PC-9 (cell line): ENCODE data around the gene KBTBD13. TPM values are rescaled to one million over a fixed set of nuclear protein-coding genes. Genes with fewer than 3 reads are reported as not detected.

Experiments used
- BruUV-seq: library from RNA; stranded (reverse); fragments of 400-500 nt; replicated peaks from 2 replicates; lab custom pipeline; 2021; lab: Mats Ljungman, UMichigan
- CTCF ChIA-PET: fragments of 300-600 bp; sonication (Branson Sonifier 250); formaldehyde crosslinking; loops from one replicate; lab custom pipeline; 2022; ENCODE audit warnings: antibody characterized with exemption; lab: Charles Lee
- POLR2A ChIA-PET: fragments of 300-600 bp; sonication (Branson Sonifier 250); formaldehyde crosslinking; loops from one replicate; lab custom pipeline; 2022; ENCODE audit warnings: antibody characterized with exemption; ENCODE audit not compliant: unreplicated experiment; lab: Charles Lee
- DNase-seq, 2 experiments: peaks; one replicate each; pipeline versions ENCODE4 v3.0.0 to v3.0.0-alpha.2; 2015 to 2022; ENCODE audit warnings: mixed read lengths in 1 of 2
- H2AFZ ChIP-seq: fragments of 200-600 bp; sonication (generic); 2 replicates; pipeline ENCODE4 v1.8.1; 2017; ENCODE audit warnings: antibody characterized with exemption
- H3F3A ChIP-seq: fragments of 200-600 bp; sonication (generic); 2 replicates; pipeline ENCODE4 v1.8.1; 2017; ENCODE audit warnings: antibody characterized with exemption, mild to moderate bottlenecking, low read depth; ENCODE audit not compliant: insufficient read depth
- H3K27ac ChIP-seq: fragments of 200-600 bp; sonication (generic); 2 replicates; pipeline ENCODE4 v1.6.1; 2016; ENCODE audit warnings: mixed run types
- H3K27me3 ChIP-seq: fragments of 200-600 bp; sonication (generic); 2 replicates; pipeline ENCODE4 v1.6.1; 2016; ENCODE audit warnings: low read depth, mixed run types; ENCODE audit not compliant: insufficient read depth
- H3K36me3 ChIP-seq: fragments of 200-600 bp; sonication (generic); 2 replicates; pipeline ENCODE4 v1.6.1; 2016; ENCODE audit warnings: low read depth, mixed run types
- H3K4me1 ChIP-seq: fragments of 200-600 bp; sonication (generic); replicated peaks from 2 replicates; pipeline ENCODE4 v1.6.1; 2016; ENCODE audit warnings: mixed run types; ENCODE audit not compliant: insufficient read depth
- H3K4me2 ChIP-seq: fragments of 200-600 bp; sonication (generic); 2 replicates; pipeline ENCODE4 v1.6.1; 2017; ENCODE audit warnings: mixed run types
- H3K4me3 ChIP-seq: fragments of 200-600 bp; sonication (generic); 2 replicates; pipeline ENCODE4 v1.6.1; 2016; ENCODE audit warnings: mixed run types
- H3K79me2 ChIP-seq: fragments of 200-600 bp; sonication (generic); 2 replicates; pipeline ENCODE4 v1.6.1; 2017; ENCODE audit warnings: low read depth, mixed run types
- H3K9me2 ChIP-seq: fragments of 200-600 bp; sonication (generic); 2 replicates; pipeline ENCODE4 v1.8.1; 2017; ENCODE audit warnings: mild to moderate bottlenecking; ENCODE audit not compliant: insufficient read depth
- H3K9me3 ChIP-seq: fragments of 200-600 bp; sonication (generic); 2 replicates; pipeline ENCODE4 v1.8.1; 2016; ENCODE audit warnings: low read depth; ENCODE audit not compliant: insufficient read depth
- H4K20me1 ChIP-seq: fragments of 200-600 bp; sonication (generic); 2 replicates; pipeline ENCODE4 v1.8.1; 2017; ENCODE audit not compliant: insufficient read depth
- CTCF ChIP-seq: fragments of 200-600 bp; sonication (generic); conservative IDR thresholded peaks from 2 replicates; pipeline ENCODE4 v1.6.1; 2017; ENCODE audit warnings: mixed run types, antibody characterized with exemption, mild to moderate bottlenecking, moderate library complexity
- EZH2 ChIP-seq: fragments of 200-600 bp; sonication (generic); IDR thresholded peaks from 2 replicates; pipeline ENCODE4 v1.8.0; 2017; ENCODE audit warnings: antibody characterized with exemption, low read depth
- intact Hi-C: fragments of 100-400 bp; cut with micrococcal nuclease; formaldehyde crosslinking; loops from one replicate; pipeline ENCODE4 v1.10.0; 2022; ENCODE audit not compliant: unreplicated experiment
- total RNA-seq: library from RNA; stranded (reverse); gene quantifications from 2 replicates; pipeline ENCODE4 v1.2.3, GENCODE V29; 2021

The KBTBD13 gene
- total RNA-seq, 1 experiment from 2014 or later = not detected

- BruUV-seq = no TSS peak
- Histone ChIP-seq H3K27ac (peak overlapping the region; percentile 45), H3K4me3 (no peak overlapping the region), H3K4me2 (peak overlapping the region; percentile 58), H3K36me3 (no peaks in the 10 kb centered on the region), H3K4me1 (peaks cover 36% of the 10 kb centered on the region), H3K27me3 (no peaks in the 10 kb centered on the region), H3K79me2 (no peaks in the 10 kb centered on the region), H3F3A (peaks cover 5% of the 10 kb centered on the region; the same call in 1 of the 2 replicates), H4K20me1 (no peaks in the 10 kb centered on the region), H3K9me3 (no peaks in the 10 kb centered on the region; the same call in 1 of the 2 replicates), H3K9me2 (no peaks in the 10 kb centered on the region), H2AFZ (no peak overlapping the region)
- intact Hi-C loops = loop anchor here (1.0 to 10.0 kb wide), 2 partner anchors 128 to 240 kb away; partner anchors contain the start of gene CLPX
- POLR2A ChIA-PET = interaction anchor here (0.5 kb wide), 1 partner anchor 128 kb away, joined by 11 read pairs; the partner anchor contains the start of gene CLPX
- peak; percentile 92 to 96 for DNase-seq
- CTCF ChIA-PET = no interaction called here
- TF ChIP-seq CTCF = no peak
- no peak for TF ChIP-seq EZH2
Measured at GRCh38 chr15:65056868-65057548, 19.5 kb upstream of the KBTBD13 start.

- no peak overlapping the region for H3K4me3 ChIP-seq
- H3K4me2 ChIP-seq = peak overlapping the region; percentile 58
- intact Hi-C loops = loop anchor here (1.0 to 10.0 kb wide), 2 partner anchors 127 to 240 kb away; partner anchors contain the start of gene CLPX
- H3K36me3 ChIP-seq = no peaks in the 10 kb centered on the region
- BruUV-seq = no TSS peak
- no peaks in the 10 kb centered on the region for H3K79me2 ChIP-seq
- H2AFZ ChIP-seq = no peak overlapping the region
- H3K9me3 ChIP-seq = no peaks in the 10 kb centered on the region; the same call in 1 of the 2 replicates
- H3F3A ChIP-seq = peaks cover 5% of the 10 kb centered on the region; the same call in 1 of the 2 replicates
- no peak overlapping the region for H3K27ac ChIP-seq
- no peaks in the 10 kb centered on the region for H4K20me1 ChIP-seq
- TF ChIP-seq EZH2 (no peak), CTCF (no peak)
- H3K4me1 ChIP-seq = peaks cover 36% of the 10 kb centered on the region
- POLR2A ChIA-PET = no interaction called here
- no peak for DNase-seq
- CTCF ChIA-PET = no interaction called here
- no peaks in the 10 kb centered on the region for H3K9me2 ChIP-seq
- H3K27me3 ChIP-seq = no peaks in the 10 kb centered on the region
Measured at GRCh38 chr15:65057549-65057940, 19.0 kb upstream of the KBTBD13 start.

DNA sequence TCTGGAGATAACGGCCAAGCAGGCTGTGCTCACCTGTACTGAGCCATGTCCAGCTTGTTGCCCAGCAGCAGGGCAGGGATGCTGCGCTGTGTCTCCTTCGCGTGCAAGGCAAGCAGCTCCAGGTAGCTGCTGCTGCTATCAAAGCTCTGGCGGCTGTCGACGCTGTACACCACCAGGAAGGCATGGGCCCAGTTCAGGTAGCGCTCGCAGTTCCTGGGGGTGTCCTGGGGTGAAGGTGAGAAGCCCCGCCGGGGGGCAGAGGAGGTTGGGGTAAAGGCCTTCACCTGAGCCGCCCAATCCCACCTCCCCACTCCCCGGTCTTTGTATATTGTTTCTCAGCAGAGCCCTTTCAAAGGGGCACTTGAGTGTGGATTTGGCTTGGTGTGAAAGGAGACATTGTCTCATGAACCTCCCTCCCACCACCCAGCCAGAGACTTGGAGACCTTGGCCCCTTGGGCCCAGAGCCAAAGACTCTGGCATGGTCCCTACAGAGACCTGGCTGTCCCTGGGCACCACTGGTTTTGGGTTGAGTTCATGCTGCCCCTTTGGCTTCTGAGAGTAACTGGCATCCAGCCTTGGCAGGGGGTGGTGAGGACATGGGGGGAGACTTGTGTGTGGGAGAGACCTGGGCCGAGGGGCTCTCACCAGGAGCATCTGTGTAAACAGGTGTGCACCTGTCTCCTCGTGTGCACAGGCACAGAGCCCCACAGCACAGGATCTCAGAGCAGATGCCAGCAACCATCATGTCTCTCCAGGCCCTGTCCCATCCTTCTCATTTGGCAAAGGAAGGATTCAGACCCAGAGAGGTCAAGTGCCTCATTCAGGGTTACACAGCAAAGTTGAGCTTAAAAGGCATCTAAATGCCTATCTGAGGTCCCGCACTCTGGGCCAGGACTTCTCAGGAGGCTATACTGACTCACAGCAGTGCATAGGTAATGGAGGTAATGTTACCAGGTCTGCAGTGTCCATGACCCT, 17.9 kb upstream of the KBTBD13 start:
- Histone ChIP-seq H3K36me3 (no peaks in the 10 kb centered on the region), H3K27ac (no peak overlapping the region), H3K4me3 (no peak overlapping the region), H3K4me2 (peak overlapping the region; percentile 58; the same call in 1 of the 2 replicates), H4K20me1 (no peaks in the 10 kb centered on the region), H3K4me1 (peaks cover 36% of the 10 kb centered on the region), H3K79me2 (no peaks in the 10 kb centered on the region), H3F3A (peaks cover 5% of the 10 kb centered on the region; the same call in 1 of the 2 replicates), H3K9me3 (no peaks in the 10 kb centered on the region; the same call in 1 of the 2 replicates), H3K9me2 (no peaks in the 10 kb centered on the region), H3K27me3 (no peaks in the 10 kb centered on the region), H2AFZ (no peak overlapping the region)
- no peak for DNase-seq
- BruUV-seq = no TSS peak
- TF ChIP-seq CTCF (no peak), EZH2 (no peak)
- intact Hi-C loops = loop anchor here (10.0 kb wide), 1 partner anchor 126 kb away; the partner anchor contains the start of gene CLPX
- ChIA-PET POLR2A (no interaction called here), CTCF (interaction anchor here (0.5 kb wide), 1 partner anchor 1422 kb away, joined by 4 read pairs; no protein-coding TSS in a partner anchor)
